Measurements from ENCODE around the gene ARMC8. TPM values are rescaled to one million over a fixed set of nuclear protein-coding genes. Genes with fewer than 3 reads are reported as not detected.

Gene ARMC8
- total RNA-seq, 1 donor = 49.8 TPM

GRCh38 chr3:138157743-138158142 lies 29.4 kb upstream of the ARMC8 start:
- H3K4me3 ChIP-seq (ENCODE audit: low read depth, low read length) = no peak overlapping the region
- no peak for DNase-seq (ENCODE audit: low read depth)
- TF ChIP-seq CTCF (IDR thresholded peaks at IDR 0.05; ENCODE audit: insufficient read depth, low read length) = no peak

GRCh38 chr3:138165061-138165460 lies 22.0 kb upstream of the ARMC8 start:
- no peak for TF ChIP-seq CTCF (IDR thresholded peaks at IDR 0.05; ENCODE audit: insufficient read depth, low read length)
- no peak for DNase-seq (ENCODE audit: low read depth)

GRCh38 chr3:138172625-138173024 lies 14.5 kb upstream of the ARMC8 start:
- DNase-seq (ENCODE audit: low read depth) = no peak
- no peak for TF ChIP-seq CTCF (IDR thresholded peaks at IDR 0.05; ENCODE audit: insufficient read depth, low read length)
- H3K4me3 ChIP-seq (ENCODE audit: low read depth, low read length) = no peak overlapping the region

More at GRCh38 chr3:138165061-138165460, 22.0 kb upstream of the ARMC8 start:
- no peak overlapping the region for H3K4me3 ChIP-seq (ENCODE audit: low read depth, low read length)

GRCh38 chr3:138173769-138174420 lies 13.2 kb upstream of the ARMC8 start:
- H3K4me3 ChIP-seq (ENCODE audit: low read depth, low read length) = peak overlapping the region; percentile 73
- TF ChIP-seq CTCF (IDR thresholded peaks at IDR 0.05; ENCODE audit: insufficient read depth, low read length) = no peak
- DNase-seq (ENCODE audit: low read depth) = peak; percentile 12

- DNase-seq (ENCODE audit: low read depth) = peak; percentile 88
- TF ChIP-seq CTCF (IDR thresholded peaks at IDR 0.05; ENCODE audit: insufficient read depth, low read length) = no peak
- H3K4me3 ChIP-seq (ENCODE audit: low read depth, low read length) = peak within 1 kb of the TSS; percentile 73
These were observed 12.5 kb upstream of the ARMC8 start, which contains the start of gene DBR1 for GRCh38 chr3:138174421-138175131. TSS of gene DBR1 (minus strand) at chr3:138174921. CDS start at chr3:138174795, 126 bp downstream.

- peak; percentile 60 for TF ChIP-seq CTCF (IDR thresholded peaks at IDR 0.05; ENCODE audit: insufficient read depth, low read length)
- H3K4me3 ChIP-seq (ENCODE audit: low read depth, low read length) = no peak overlapping the region
- DNase-seq (ENCODE audit: low read depth) = peak; percentile 64
These were observed 6.6 kb upstream of the ARMC8 start for GRCh38 chr3:138180375-138181029.

Measured in fibroblast of the aortic adventitia (primary cell).